NT2/D1 (cell line): ENCODE data around the gene TNFRSF8.

Source experiments
- YY1 ChIP-seq: IDR thresholded peaks from 2 replicates; pipeline ENCODE4 v1.6.1; 2011; ENCODE audit not compliant: insufficient read length, insufficient read depth
- ZNF274 ChIP-seq: IDR thresholded peaks from 2 replicates; pipeline ENCODE4 v1.6.1; 2011; ENCODE audit warnings: mild to moderate bottlenecking, low read depth, low read length

DNA sequence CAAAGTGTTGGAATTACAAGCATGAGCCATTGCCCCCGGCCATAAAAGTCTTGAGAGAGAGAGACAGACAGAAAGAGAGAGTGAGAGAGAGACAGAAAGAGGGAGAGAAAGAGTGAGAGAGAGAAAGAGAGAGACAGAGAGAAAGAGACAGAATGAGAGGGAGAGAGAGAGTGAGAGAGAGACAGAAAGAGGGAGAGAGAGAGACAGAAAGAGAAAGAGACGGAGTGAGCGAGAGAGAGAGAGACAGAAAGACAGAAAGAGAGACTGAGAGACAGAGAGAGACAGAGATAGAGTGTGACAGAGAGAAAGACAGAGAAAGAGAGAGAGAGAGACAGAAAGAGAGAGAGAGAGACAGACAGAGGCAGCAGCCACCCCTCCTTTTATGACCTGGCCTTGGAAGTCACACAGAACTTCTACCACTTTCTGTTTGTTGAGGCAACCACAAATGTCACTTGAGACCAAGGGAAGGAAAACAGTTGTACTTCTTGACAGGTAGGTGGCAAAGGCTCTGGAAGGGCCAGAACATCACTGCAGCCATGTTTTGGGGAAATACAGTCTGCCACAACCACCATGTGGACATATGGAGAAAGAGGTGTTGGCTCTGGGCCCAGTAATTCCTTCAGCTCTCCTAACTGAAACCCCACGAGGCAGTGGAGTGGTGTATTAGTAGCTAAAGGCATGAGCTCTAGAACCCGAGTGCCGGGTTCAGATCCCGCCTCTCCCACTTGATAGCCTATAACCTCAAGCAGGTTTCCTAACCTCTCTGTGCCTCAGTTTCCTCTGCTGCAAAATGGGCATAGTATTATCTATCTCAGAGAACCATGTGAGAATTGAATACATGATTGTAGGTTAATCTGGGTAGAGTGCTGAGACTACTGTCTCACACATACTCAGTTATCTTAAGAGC lies 50.6 kb downstream of the TNFRSF8 start:
- no peak for TF ChIP-seq ZNF274
- no peak for TF ChIP-seq YY1
